K562 (cell line): ENCODE data around the gene LTBP2. TPM values are rescaled to one million over a fixed set of nuclear protein-coding genes. Genes with fewer than 3 reads are reported as not detected.

Experiments
- ATAC-seq: fragments of 200-7000 bp; cut with Tn5 transposase; 3 replicates; pipeline ENCODE4 v1.9.1; 2020; ENCODE audit warnings: moderate library complexity
- BruUV-seq: library from RNA; stranded (reverse); fragments of 400-500 nt; replicated peaks from 2 replicates; lab custom pipeline; 2021; lab: Mats Ljungman, UMichigan
- CTCF ChIA-PET: fragments of 300-600 bp; formaldehyde crosslinking; extraction: SDS; loops from one replicate; lab custom pipeline; 2021; ENCODE audit warnings: low intra/inter-chr PET ratio; lab: Yijun Ruan, JAX
- POLR2A ChIA-PET: fragments of 300-600, 350-650 bp; sonication (Branson Sonifier 250); formaldehyde crosslinking; extraction: SDS; loops from one replicate; lab custom pipeline; 2021; ENCODE audit warnings: antibody characterized with exemption, inconsistent platforms; lab: Yijun Ruan, JAX
- DNase-seq, 4 experiments: peaks; one replicate each; pipeline versions ENCODE4 v3.0.0 to v3.0.0-alpha.2; 2011 to 2018; ENCODE audit warnings: low spot score in 3 of 4, mixed read lengths in 3 of 4; ENCODE audit errors: extremely low read depth in 1 of 4
- FAIRE-seq: peaks from 2 replicates; lab custom pipeline; 2011; peaks lifted over from hg19 to GRCh38; lab: Jason Lieb, UNC
- H2AFZ ChIP-seq: 2 replicates; pipeline ENCODE4 v1.6.0; 2011; ENCODE audit warnings: low read depth, low read length, control low read depth, inconsistent platforms
- H3K27ac ChIP-seq: fragments of 200-600 bp; 3 replicates; pipeline ENCODE4 v1.8.0; 2011; ENCODE audit warnings: low read depth, mild to moderate bottlenecking, control low read depth, inconsistent platforms, low read length, moderate library complexity, mixed read lengths; ENCODE audit errors: extremely low read depth
- H3K27me3 ChIP-seq, 2 experiments: fragments of 300-600 bp in 1 of 2; 2 replicates in 1 of 2; 3 replicates in 1 of 2; pipeline versions ENCODE4 v1.6.0 to v1.8.0; 2011; ENCODE audit warnings: inconsistent platforms in 2 of 2, low read length in 2 of 2, mild to moderate bottlenecking in 1 of 2, mixed read lengths in 1 of 2, moderate library complexity in 1 of 2; ENCODE audit not compliant: control insufficient read depth in 2 of 2, insufficient read depth in 2 of 2
- H3K36me3 ChIP-seq: fragments of 300-600 bp; 3 replicates; pipeline ENCODE4 v1.8.0; 2011; ENCODE audit warnings: mild to moderate bottlenecking, low read length, inconsistent platforms; ENCODE audit not compliant: control insufficient read depth, insufficient read depth
- H3K4me1 ChIP-seq, 2 experiments: fragments of 200-600 bp in 1 of 2; replicated peaks in 1 of 2; 2 replicates in 1 of 2; 3 replicates in 1 of 2; pipeline versions ENCODE4 v1.5.1 to v1.8.0; 2011; ENCODE audit warnings: inconsistent platforms in 2 of 2, low read length in 2 of 2, mild to moderate bottlenecking in 1 of 2, mixed read lengths in 1 of 2, moderate library complexity in 1 of 2; ENCODE audit not compliant: control insufficient read depth in 2 of 2, insufficient read depth in 2 of 2
- H3K4me2 ChIP-seq: 2 replicates; pipeline ENCODE4 v1.6.1; 2011; ENCODE audit warnings: low read length, control low read depth, inconsistent platforms, mixed read lengths; ENCODE audit not compliant: insufficient read depth
- H3K4me3 ChIP-seq: fragments of 200-600 bp; sonication (generic), shearing (Covaris generic); 2 replicates; pipeline ENCODE4 v1.5.1; 2016; ENCODE audit warnings: control low read depth, inconsistent platforms
- H3K79me2 ChIP-seq: fragments of 200-600 bp; 3 replicates; pipeline ENCODE4 v1.8.0; 2011; ENCODE audit warnings: low read length, inconsistent platforms; ENCODE audit not compliant: control insufficient read depth, insufficient read depth
- H3K9ac ChIP-seq, 2 experiments: 2 replicates each; pipeline versions ENCODE4 v1.6.0 to v1.6.1; 2011; ENCODE audit warnings: low read depth in 2 of 2, low read length in 2 of 2, control low read depth in 1 of 2, inconsistent platforms in 1 of 2, mild to moderate bottlenecking in 1 of 2, mixed read lengths in 1 of 2; ENCODE audit not compliant: insufficient read depth in 1 of 2
- H3K9me1 ChIP-seq: one replicate; pipeline ENCODE4 v1.6.0; 2011; ENCODE audit warnings: inconsistent platforms, mild to moderate bottlenecking, low read length, moderate library complexity; ENCODE audit not compliant: control insufficient read depth, insufficient read depth
- H3K9me3 ChIP-seq: replicated peaks from 2 replicates; pipeline ENCODE4 v1.5.1; 2011; ENCODE audit warnings: low read depth, low read length, inconsistent platforms; ENCODE audit not compliant: control insufficient read depth, insufficient read depth
- H4K20me1 ChIP-seq: replicated peaks from 2 replicates; pipeline ENCODE4 v1.6.1; 2011; ENCODE audit warnings: low read length, inconsistent platforms, mixed read lengths; ENCODE audit not compliant: control insufficient read depth, insufficient read depth
- CTCF ChIP-seq, 3 experiments: IDR thresholded peaks in 2 of 3; conservative IDR thresholded peaks in 1 of 3; 2 replicates each; pipeline ENCODE4 v1.5.1; 2011 to 2012; ENCODE audit warnings: low read length in 3 of 3, mild to moderate bottlenecking in 3 of 3, control low read depth in 2 of 3, improper control_type of control experiment in 1 of 3, inconsistent platforms in 1 of 3, low read depth in 1 of 3, mixed read lengths in 1 of 3, moderate library complexity in 1 of 3; ENCODE audit not compliant: insufficient read depth in 2 of 3
- GMEB1 ChIP-seq: fragments of 250-450 bp; sonication (Bioruptor Pico); IDR thresholded peaks from 2 replicates; pipeline ENCODE4 v1.4.0; 2020; ENCODE audit warnings: mild to moderate bottlenecking
- GTF2F1 ChIP-seq: IDR thresholded peaks from 2 replicates; pipeline ENCODE4 v1.6.1; 2011; ENCODE audit warnings: low read depth, low read length, improper control_type of control experiment
- KLF13 ChIP-seq: fragments of 450-650 bp; IDR thresholded peaks from 2 replicates; pipeline ENCODE4 v1.6.1; 2016; ENCODE audit warnings: missing genetic modification characterization, low read depth, mild to moderate bottlenecking, missing compliant biosample characterization, moderate library complexity, borderline replicate concordance
- OTX1 ChIP-seq: fragments of 450-650 bp; formaldehyde crosslinking; IDR thresholded peaks from 2 replicates; pipeline ENCODE4 v1.4.0; 2022; ENCODE audit warnings: mild to moderate bottlenecking
- PML ChIP-seq: IDR thresholded peaks from 2 replicates; pipeline ENCODE4 v1.6.1; 2012; ENCODE audit warnings: low read length, inconsistent platforms
- POLR2H ChIP-seq: IDR thresholded peaks from 2 replicates; pipeline ENCODE4 v1.6.1; 2016; ENCODE audit warnings: missing genetic modification characterization, low read depth, mild to moderate bottlenecking, control low read depth, missing compliant biosample characterization, moderate library complexity
- ZBTB12 ChIP-seq: fragments of 250-450 bp; sonication (Bioruptor Pico); IDR thresholded peaks from 2 replicates; pipeline ENCODE4 v1.4.0; 2020
- ZFP30 ChIP-seq: fragments of 250-450 bp; sonication (Bioruptor Pico); IDR thresholded peaks from 2 replicates; pipeline ENCODE4 v1.8.0; 2022; ENCODE audit warnings: moderate library complexity, mild to moderate bottlenecking, inconsistent platforms, borderline replicate concordance
- ZKSCAN8 ChIP-seq: fragments of 200-800 bp; sonication (Bioruptor generic); IDR thresholded peaks from 2 replicates; pipeline ENCODE4 v1.6.1; 2016; ENCODE audit warnings: missing genetic modification characterization, missing compliant biosample characterization
- ZNF589 ChIP-seq: fragments of 200-800 bp; sonication (Bioruptor generic); IDR thresholded peaks from 2 replicates; pipeline ENCODE4 v1.6.1; 2016; ENCODE audit warnings: low read depth, missing genetic modification characterization, missing compliant biosample characterization
- WGBS: fragments of 100-300 bp; shearing (Covaris generic); methylation state at CpG from one replicate; pipeline ENCODE4 v1.1.6; 2016; ENCODE audit warnings: low coverage, mixed read lengths; ENCODE audit not compliant: insufficient coverage; ENCODE audit errors: missing lambda C conversion rate; 5-methylcytosine and 5-hydroxymethylcytosine counted together
- in situ Hi-C: fragments of 300-500 bp; cut with MboI; formaldehyde crosslinking; loops from 4 replicates; pipeline ENCODE4 v1.15.0; 2018; ENCODE audit warnings: inconsistent platforms, mixed read lengths
- intact Hi-C: fragments of 100-400 bp; cut with micrococcal nuclease; formaldehyde crosslinking; loops from 2 replicates; pipeline ENCODE4 v1.14.2; 2022
- polyA plus RNA-seq, 8 experiments: library from polyadenylated mRNA; depleted of rRNA in 4 of 8; stranded (reverse) in 5 of 8; unstranded in 3 of 8; fragments of >200 nt; fragmentation: Nextera tagmentation in 2 of 8; fragmentation: Illumina TruSeq in 1 of 8; extraction: Ambion mirVana in 2 of 8; extraction: Trizol in 1 of 8; gene quantifications; 2 replicates each; pipeline versions ENCODE4 v1.2.1 to v1.2.3, GENCODE V29; 2011 to 2014; ENCODE audit warnings: inconsistent platforms in 1 of 8, missing spikeins in 1 of 8
- total RNA-seq, 7 experiments: library from RNA; depleted of rRNA in 6 of 7; stranded (reverse); fragments of >200 nt in 6 of 7; fragmentation: Illumina TruSeq in 2 of 7; extraction: Trizol in 2 of 7; gene quantifications; 2 replicates each; pipeline versions ENCODE4 v1.2.1 to v1.2.3, GENCODE V29; 2011 to 2021; ENCODE audit warnings: low replicate concordance in 1 of 7

Gene LTBP2
- total and polyA plus RNA-seq, 9 of the 15 experiments (the other 6 are each of a cell fraction or from before 2014, with no cell fraction given), result under 0.01 to 0.18 (median 0.03) TPM; not detected in 3

GRCh38 chr14:74615735-74616134, 3.7 kb upstream of the LTBP2 start (continued):
- TF ChIP-seq GMEB1 (CRISPR knock-in tag) (no peak), ZNF589 (no peak)

GRCh38 chr14:74614508-74615495, 2.8 kb upstream of the LTBP2 start:
- DNase-seq, result no peak
- CTCF ChIA-PET, result no interaction called here
- 18% methylated on average over 7 of the region's 8 CpGs for WGBS
- TF ChIP-seq POLR2H (no peak), ZBTB12 (CRISPR knock-in tag) (no peak), GTF2F1 (no peak), PML (no peak), ZFP30 (CRISPR knock-in tag) (no peak), CTCF (IDR thresholded peaks at IDR 0.05 in 2 of 3, conservative IDR thresholded peaks at IDR 0.05 in 1 of 3; ENCODE audit: insufficient read depth in 2 of 3, low read depth in 1 of 3, low read length in 3 of 3) (no peak), OTX1 (CRISPR knock-in tag) (no peak), ZKSCAN8 (no peak), ZNF589 (no peak), KLF13 (tag) (no peak)

More at GRCh38 chr14:74614508-74615495, 2.8 kb upstream of the LTBP2 start:
- Histone ChIP-seq H2AFZ (no peak overlapping the region), H3K79me2 (no peaks in the 10 kb centered on the region), H3K9ac (no peak overlapping the region), H3K36me3 (no peaks in the 10 kb centered on the region), H3K27ac (no peak overlapping the region), H3K4me1 (peaks cover 21 to 23% of the 10 kb centered on the region in 2 experiments), H4K20me1 (no peaks in the 10 kb centered on the region), H3K9me3 (no peaks in the 10 kb centered on the region), H3K4me3 (no peak overlapping the region), H3K9me1 (no peaks in the 10 kb centered on the region), H3K27me3 (peaks cover 2 to 7% of the 10 kb centered on the region in 2 experiments; a peak in 2 of 5 replicates), H3K4me2 (no peak overlapping the region)
- no peak for FAIRE-seq
- no peak for ATAC-seq
- BruUV-seq, result no TSS peak
- in situ Hi-C loops, result loop anchor here (5.0 kb wide), 1 partner anchor 182 kb away; no protein-coding TSS in a partner anchor
- POLR2A ChIA-PET, result interaction anchor here (0.8 kb wide), 1 partner anchor 144 kb away, joined by 3 read pairs; no protein-coding TSS in a partner anchor
- intact Hi-C loops, result no loop called here
